Epithelial cell of prostate (primary cell): Measurements from ENCODE around the gene DPP6.
"Not testable (repeated sequence)": the region's sequence is repeated elsewhere in the genome, so short reads cannot be mapped to it uniquely, and the experiment has no call there.

Experiments used
- DNase-seq: peaks from one replicate; pipeline ENCODE4 v3.0.0-alpha.2; 2011; ENCODE audit warnings: low read depth, low spot score
- H3K27ac ChIP-seq: fragments of 450-650 bp; 2 replicates; pipeline ENCODE4 v1.5.1; 2017; ENCODE audit warnings: mild to moderate bottlenecking

DPP6 gene

DNA sequence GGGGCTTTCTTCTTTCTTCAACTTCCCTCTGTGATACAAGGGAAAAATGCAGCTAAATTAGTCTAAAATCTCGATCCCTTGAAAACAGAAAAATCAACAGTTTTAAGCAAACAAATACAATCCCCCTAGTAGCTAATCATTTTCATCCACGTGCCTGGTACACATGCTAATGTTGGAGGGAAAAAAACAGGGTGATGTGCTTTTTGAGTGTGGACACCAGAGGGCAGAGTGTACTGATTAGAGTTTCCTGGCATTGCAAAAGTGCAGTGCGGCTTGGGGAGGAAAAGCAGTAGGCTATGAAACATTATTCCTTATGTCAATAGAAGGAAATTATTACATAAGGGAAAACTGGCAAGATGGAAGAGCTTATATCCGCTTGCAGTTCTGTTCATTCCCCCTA is 19.6 kb downstream of the DPP6 start:
- not testable (repeated sequence) for DNase-seq, H3K27ac ChIP-seq

GRCh38 chr7:154072395-154073181 is 20.4 kb downstream of the DPP6 start:
- not testable (repeated sequence) for H3K27ac ChIP-seq, DNase-seq

DNA sequence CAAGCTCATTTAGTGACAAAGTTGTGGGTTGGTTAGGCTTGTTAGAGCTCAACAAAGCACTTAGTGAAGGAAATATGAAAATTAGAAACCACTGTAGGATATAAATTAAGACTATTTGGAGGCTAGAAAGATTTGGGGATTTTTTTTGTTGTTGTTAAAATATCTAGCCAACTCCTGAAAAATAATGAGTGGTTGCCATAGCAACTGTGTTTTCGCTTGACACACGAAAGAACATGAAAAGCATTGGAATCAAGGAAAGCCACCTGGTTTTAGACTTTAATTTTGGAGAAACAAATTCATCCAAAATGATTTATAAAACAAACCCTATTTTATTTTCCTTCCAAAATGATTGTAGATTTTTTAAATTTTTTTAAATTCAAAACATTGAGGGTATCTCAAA is 26.3 kb downstream of the DPP6 start:
- not testable (repeated sequence) for H3K27ac ChIP-seq, DNase-seq

- H3K27ac ChIP-seq, DNase-seq: not testable (repeated sequence)
Measured at GRCh38 chr7:154080249-154080648, 28.1 kb downstream of the DPP6 start.

DNA sequence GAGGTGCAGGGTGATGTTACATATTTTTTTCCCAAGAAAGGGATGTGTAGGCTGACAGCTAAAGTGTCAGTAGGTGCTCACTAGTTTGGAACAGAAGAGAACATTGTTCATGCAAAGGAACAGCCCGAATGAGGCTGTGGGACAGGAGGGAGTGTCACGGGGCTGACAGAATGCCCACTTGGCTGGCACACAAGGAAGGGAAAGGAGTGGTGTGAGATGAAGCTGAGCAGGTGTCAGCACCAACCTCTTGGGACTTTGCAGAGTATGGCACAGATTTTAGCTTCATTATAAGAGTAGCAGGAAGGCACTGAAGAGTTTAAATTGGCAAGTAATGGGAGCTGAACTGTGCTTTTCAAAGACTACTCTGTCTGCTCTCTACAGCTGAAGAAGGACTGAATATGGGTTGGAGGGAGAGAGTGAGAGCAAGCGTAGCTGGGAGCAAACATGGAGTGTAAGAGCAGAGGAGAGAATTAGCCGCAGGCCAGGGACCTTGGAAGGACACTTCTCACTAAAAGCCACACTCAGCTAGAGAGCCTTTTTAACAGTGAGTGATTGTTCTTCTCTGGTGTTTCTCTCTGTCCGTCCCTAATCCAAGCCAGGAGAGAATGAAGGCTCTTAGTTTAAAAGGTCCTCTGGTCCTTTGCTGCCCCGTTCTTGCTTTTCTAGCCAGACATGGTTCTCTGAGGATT is 35.0 kb downstream of the DPP6 start:
- DNase-seq, H3K27ac ChIP-seq: not testable (repeated sequence)

- DNase-seq, H3K27ac ChIP-seq: not testable (repeated sequence)
Measured at GRCh38 chr7:154092093-154092492, 39.9 kb downstream of the DPP6 start.

GRCh38 chr7:154095201-154095600 is 43.0 kb downstream of the DPP6 start:
- DNase-seq, H3K27ac ChIP-seq: not testable (repeated sequence)

- H3K27ac ChIP-seq, DNase-seq: not testable (repeated sequence)
Measured at GRCh38 chr7:154105063-154105462, 52.9 kb downstream of the DPP6 start.

GRCh38 chr7:154109615-154110014 is 57.4 kb downstream of the DPP6 start:
- H3K27ac ChIP-seq: not testable (repeated sequence)

GRCh38 chr7:154113732-154114351 is 61.6 kb downstream of the DPP6 start:
- not testable (repeated sequence) for H3K27ac ChIP-seq, DNase-seq

More at GRCh38 chr7:154109615-154110014, 57.4 kb downstream of the DPP6 start:
- DNase-seq: not testable (repeated sequence)

GRCh38 chr7:154117411-154118390 is 65.5 kb downstream of the DPP6 start:
- not testable (repeated sequence) for DNase-seq, H3K27ac ChIP-seq

GRCh38 chr7:154120825-154121224 is 68.6 kb downstream of the DPP6 start:
- H3K27ac ChIP-seq, DNase-seq: not testable (repeated sequence)

DNA sequence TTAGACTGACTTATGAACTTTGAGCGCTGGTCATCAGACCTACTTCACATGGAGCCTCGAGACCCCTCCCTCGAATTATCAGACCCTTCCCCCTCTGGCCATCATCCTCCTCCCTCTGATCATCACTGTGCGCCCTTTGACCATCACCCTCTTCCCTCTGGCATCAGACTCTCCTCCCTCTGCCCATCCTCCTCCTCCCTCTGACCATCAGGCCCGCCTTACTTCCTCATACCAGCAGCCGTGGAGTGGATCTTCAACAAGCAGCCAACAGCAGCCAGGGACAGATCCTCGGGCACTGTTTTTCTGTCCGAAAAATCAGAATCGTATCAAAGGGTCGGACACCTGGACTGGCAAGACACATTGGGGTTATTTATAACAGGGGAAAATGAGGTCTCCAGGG is 70.5 kb downstream of the DPP6 start:
- not testable (repeated sequence) for H3K27ac ChIP-seq, DNase-seq

DNA sequence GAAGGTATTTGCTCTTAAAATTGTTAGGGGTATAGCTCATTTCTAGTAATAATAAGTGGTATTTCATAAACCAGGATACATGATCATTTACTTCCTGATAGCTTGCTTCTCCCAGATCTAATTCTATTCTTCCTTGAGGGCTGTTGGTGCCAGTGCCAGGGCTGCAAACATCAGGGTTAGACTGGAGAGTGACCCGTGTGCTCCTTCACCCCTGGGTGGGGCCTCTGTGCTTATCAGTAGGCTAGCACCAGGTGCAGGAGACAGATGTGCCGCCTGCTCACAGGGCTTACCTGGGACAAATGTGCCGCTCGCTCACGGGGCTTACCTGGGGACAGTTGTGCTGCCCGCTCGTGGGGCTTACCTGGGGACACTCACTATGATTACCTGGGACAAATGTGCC is 71.2 kb downstream of the DPP6 start:
- DNase-seq, H3K27ac ChIP-seq: not testable (repeated sequence)

DNA sequence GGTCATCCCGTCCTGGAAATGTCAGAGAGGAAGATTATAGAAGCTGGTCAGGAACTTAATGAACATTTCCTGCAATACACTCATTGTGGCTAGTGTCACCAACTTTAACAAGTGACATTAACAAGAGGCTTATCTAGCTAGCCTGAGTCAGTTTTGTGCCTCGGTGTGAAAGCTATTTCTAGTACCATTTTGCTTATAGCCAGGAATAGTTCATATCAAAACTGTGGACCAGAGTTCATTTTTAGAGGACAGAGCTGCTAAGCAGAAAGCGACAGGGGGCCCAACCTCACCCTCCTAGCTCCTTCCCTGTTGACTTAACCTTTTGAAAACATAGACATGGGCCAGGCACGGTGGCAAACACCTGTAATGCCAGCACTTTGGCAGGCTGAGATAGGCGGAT is 76.9 kb downstream of the DPP6 start:
- H3K27ac ChIP-seq, DNase-seq: not testable (repeated sequence)

GRCh38 chr7:154132617-154133016 is 80.4 kb downstream of the DPP6 start:
- H3K27ac ChIP-seq, DNase-seq: not testable (repeated sequence)

GRCh38 chr7:154133703-154134277 is 81.6 kb downstream of the DPP6 start:
- not testable (repeated sequence) for H3K27ac ChIP-seq, DNase-seq

GRCh38 chr7:154134698-154135097 is 82.5 kb downstream of the DPP6 start:
- H3K27ac ChIP-seq, DNase-seq: not testable (repeated sequence)

DNA sequence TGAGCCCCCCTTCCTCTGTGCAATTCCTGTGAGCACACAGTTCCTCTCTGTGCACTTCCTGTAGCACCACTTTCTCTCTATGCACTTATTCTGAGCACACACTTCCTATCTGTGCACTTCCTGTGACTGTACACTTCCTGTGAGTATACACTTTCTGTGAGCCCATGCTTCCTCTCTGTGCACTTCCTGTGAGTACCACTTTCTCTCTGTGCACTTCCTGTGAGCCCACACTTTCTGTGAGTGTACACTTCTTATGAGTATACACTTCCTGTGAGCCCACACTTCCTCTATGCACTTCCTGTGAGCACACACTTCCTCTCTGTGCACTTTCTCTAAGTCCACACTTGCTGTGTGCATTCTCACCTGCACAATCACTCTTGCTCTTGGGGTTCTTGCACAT is 83.4 kb downstream of the DPP6 start:
- DNase-seq, H3K27ac ChIP-seq: not testable (repeated sequence)
